HG02588 (cell line): ENCODE data around the gene KL.

ENCODE experiments used
- ATAC-seq: cut with Tn5 transposase; IDR thresholded peaks from one replicate; pipeline ENCODE4 v1.9.1; 2021; ENCODE audit warnings: mild to moderate bottlenecking, moderate library complexity; ENCODE audit not compliant: unreplicated experiment

The KL gene

GRCh38 chr13:33033986-33034385 lies 17.8 kb downstream of the KL start:
- no peak for ATAC-seq

GRCh38 chr13:33034882-33035520 lies 18.8 kb downstream of the KL start:
- no peak for ATAC-seq

GRCh38 chr13:33037673-33038072 lies 21.4 kb downstream of the KL start:
- no peak for ATAC-seq

DNA sequence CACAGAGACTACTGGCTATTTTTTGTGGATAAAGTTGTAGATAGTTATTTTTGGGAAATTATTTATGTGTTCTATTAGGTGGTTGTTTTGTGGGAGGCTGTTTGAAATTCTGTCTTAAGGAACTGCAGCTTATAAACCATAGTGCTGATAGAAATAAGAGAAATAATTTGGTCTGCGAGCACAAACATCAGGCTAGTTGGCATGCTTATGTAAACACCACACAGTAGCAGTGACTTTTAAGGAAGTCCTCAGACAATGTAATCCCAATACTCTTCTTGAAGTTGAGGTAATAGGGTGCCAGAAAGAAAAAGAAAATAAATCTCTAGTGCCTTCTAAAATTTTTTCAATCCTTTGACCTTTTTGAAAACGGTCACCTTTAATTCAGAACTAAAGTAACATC lies 23.9 kb downstream of the KL start:
- ATAC-seq: no peak

DNA sequence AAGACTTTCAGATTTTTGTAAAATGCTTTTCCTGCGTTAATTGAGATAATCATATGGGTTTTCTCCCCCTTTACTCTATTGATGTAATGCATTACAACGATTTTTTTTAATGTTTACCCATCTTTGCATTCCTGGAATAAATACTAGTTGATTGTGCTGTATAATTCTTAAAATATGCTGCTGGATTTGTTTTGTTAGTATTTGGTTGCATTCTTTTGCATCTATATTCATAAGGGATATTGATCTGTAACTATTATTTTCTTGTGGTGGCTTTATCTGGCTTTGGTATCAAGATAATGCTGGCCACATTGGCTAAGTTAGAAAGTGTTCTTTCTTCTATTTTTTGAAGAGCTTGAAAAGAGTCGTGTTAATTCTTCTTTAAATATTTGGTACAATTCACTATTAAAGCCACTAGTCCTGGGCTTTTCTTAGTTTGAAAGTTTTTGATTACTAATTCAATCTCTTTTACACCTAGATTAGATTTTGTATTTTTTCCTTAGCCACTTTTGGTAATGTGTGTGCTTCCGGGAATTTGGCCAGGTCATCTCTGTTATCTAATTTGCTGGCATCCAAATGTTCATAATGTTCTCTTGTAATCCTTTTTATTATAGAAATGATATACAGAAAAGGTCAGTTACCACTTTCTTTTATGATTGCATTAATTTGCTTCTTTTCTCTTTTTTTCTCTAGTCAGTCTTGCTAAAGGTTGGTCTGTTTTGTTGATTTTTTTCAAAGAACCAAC lies 29.8 kb downstream of the KL start:
- ATAC-seq: no peak

DNA sequence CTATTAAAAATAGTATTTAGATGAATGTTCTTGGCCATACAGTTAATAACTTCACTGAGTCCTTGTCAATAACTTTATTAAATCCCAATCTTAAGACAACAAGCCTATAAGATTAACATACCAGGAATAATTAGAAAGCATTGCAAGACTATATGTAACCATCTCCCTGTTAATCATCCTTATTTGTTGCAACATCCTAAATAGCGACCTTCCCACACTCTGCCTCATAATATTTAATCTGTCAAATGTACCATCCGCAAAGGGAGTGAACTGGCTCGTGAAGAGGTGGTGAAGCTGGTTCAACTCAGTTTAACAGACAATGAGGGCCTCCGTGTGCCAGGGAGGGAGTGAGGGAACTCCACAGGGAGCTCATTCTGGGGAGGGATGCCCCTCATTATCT lies 33.9 kb downstream of the KL start:
- ATAC-seq: no peak

DNA sequence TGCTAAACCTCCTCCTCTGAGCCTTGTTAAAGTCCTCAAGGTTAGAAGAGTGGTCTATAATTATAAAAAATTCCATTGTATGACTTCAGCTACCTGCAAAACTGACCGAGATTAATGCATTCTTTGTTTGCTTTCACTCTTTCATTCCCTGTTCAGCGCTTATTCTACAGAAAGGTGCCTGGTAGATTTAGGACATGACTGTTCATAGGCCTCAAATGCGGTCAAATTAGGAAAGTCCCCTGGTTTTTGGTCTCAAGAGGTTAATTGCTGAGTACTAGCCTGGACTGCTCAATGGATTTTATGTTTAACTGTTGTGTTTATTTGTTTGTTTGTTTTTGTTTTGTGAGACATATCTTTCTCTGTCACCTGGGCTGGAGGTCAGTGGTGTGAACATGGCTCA lies 35.4 kb downstream of the KL start:
- peak; percentile 55 for ATAC-seq

DNA sequence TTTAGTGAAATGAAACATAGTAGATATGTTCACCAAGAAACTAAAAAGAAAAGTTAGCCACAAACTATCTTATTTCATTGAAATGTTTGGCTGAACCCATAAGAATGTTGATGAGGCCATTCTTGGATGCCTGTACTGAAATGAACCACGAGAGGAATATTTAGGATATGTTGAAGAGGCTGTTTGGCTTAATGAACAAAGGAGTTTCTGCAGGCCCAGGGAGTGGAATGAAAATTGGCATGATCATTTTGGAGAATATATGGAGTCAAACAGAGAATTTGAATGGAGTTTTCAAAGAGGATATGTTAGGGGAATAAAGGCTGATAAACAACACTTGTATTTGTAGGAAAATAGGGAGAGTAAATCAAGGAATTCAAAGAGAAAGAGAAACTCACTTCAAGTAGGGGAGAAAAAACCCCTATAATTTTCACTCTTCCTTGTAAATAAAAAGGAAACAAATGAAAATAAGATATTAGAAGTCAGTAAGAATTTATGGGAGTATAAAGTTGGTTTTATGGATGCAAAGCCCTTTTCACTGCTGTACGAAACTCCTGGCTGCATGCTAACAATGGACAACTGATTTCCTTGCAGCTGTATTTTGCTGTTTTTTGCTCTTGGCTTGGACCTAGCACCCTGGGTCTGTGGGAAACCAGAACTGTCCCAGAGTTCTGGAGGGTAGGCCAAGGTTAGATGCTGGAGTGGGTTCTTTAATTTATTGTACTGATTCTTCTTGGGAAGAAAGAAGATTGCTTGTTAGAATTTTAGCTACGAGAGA lies 36.5 kb downstream of the KL start:
- no peak for ATAC-seq

DNA sequence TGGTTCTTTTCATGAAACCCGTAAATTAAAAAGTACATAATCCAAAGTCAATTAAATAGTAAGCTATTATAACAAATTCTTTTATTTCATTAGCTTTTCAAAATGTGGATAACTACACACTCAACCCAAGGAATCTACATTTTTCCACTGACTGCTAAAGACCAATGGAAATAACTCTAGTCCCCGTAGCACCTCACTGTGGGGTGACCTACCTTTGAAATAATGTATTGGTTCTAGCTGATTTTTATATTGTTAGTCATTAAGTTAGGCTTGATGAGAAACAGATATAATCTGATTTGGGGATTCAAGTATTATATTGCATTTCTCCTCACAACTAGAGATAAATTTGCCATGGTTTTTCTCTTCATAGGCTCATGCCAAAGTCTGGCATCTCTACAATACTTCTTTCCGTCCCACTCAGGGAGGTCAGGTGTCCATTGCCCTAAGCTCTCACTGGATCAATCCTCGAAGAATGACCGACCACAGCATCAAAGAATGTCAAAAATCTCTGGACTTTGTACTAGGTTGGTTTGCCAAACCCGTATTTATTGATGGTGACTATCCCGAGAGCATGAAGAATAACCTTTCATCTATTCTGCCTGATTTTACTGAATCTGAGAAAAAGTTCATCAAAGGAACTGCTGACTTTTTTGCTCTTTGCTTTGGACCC lies 37.3 kb downstream of the KL start:
- ATAC-seq: no peak

GRCh38 chr13:33057019-33057780 lies 41.0 kb downstream of the KL start:
- ATAC-seq: no peak

- ATAC-seq: no peak
Observed at GRCh38 chr13:33058776-33059327, 42.6 kb downstream of the KL start.

GRCh38 chr13:33060815-33061214 lies 44.6 kb downstream of the KL start:
- no peak for ATAC-seq

GRCh38 chr13:33066329-33066728 lies 50.1 kb downstream of the KL start:
- no peak for ATAC-seq

GRCh38 chr13:33069365-33069764 lies 53.1 kb downstream of the KL start:
- ATAC-seq: no peak

- no peak for ATAC-seq
Observed at GRCh38 chr13:33070713-33071112, 54.5 kb downstream of the KL start.

DNA sequence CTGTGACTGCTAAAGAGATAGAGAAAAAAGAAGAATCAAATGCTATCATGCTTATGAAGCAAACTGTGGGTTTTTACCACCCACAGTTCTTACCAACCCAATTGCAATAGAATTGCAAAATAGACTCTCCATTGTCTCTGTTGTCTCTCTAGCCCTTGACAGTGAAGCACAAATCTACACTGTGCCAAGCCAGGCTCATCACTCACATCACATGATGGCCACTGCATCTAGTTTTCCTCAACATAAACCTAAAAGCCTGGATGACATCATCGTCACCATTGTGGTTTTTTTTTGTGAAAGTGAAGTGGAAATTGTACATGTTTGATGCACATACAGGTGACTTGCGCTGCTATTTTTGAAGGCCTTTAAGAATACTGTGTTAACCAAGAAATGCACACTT lies 56.1 kb downstream of the KL start:
- ATAC-seq: no peak

- ATAC-seq: no peak
Observed at GRCh38 chr13:33072759-33073158, 56.5 kb downstream of the KL start.

GRCh38 chr13:33073338-33073737 lies 57.1 kb downstream of the KL start:
- ATAC-seq: no peak

DNA sequence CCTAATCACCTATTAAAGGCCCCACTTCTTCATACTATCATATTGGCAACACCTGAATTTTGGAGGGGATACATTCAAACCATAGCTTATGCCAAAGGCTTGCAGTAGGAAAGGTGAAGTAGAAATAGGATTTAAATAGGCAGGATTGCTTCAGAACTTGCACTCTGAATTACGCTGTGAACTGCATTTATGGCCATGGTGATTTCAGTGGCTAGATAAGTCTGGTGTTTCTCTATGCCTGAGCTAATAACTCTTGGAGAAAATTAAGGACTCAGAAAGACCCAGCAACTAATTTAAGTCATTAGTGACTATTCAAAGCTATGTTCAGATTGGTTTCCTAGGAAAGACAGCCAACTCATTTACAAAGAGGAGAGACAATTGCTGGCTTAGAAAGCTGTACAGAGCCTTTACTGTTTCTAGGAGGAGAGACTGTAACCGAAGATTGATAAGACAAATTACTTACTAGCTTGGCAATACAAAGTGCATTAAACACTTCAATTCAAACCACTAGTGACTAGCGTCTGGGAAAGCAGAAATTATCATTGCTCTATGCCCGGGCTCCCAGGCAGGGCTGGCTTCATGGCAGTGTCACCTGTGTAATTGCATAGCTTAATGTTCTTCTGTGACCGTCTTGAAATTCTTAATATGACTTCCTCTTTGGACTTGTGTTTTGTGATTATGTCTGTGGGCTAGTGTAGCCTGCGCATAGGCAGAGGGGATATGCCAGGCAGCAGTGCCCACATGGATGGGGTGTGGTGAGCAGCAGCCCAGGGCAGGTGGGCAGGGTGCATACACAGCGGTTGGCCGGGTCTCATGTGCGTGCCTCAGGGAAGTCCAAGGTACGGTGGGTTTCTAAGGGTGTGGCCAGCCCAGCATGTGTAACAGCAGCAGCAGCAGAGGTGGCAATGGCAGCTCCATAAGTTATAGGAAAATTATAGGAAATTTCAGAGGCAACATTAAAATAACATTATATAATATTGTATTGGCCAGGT lies 60.1 kb downstream of the KL start:
- no peak for ATAC-seq
